Measurements from ENCODE around the gene PSMB2.

DNA sequence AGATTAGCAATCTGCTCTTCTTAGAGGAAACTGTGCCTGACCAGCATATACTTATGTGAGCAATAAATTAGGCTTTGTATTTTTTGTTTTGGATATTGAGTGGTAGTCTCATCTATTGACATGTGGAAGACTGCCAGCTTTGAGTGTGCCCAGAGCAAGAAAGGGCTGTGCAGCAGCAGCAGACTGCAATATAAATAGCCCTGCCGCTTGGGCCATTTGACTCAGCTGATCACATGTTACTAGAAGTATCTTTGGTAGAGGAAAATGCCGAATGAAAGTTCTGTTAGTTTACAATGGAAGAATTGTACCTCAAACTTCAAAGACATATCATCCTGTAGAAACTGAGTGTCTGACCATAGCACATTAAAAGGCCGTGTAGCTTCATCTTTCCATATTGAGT lies 9.1 kb upstream of the PSMB2 start:
- TF ChIP-seq, protein P1, sequence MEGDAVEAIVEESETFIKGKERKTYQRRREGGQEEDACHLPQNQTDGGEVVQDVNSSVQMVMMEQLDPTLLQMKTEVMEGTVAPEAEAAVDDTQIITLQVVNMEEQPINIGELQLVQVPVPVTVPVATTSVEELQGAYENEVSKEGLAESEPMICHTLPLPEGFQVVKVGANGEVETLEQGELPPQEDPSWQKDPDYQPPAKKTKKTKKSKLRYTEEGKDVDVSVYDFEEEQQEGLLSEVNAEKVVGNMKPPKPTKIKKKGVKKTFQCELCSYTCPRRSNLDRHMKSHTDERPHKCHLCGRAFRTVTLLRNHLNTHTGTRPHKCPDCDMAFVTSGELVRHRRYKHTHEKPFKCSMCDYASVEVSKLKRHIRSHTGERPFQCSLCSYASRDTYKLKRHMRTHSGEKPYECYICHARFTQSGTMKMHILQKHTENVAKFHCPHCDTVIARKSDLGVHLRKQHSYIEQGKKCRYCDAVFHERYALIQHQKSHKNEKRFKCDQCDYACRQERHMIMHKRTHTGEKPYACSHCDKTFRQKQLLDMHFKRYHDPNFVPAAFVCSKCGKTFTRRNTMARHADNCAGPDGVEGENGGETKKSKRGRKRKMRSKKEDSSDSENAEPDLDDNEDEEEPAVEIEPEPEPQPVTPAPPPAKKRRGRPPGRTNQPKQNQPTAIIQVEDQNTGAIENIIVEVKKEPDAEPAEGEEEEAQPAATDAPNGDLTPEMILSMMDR (IDR thresholded peaks at IDR 0.05), result no peak
- no peak for TF ChIP-seq POLR2A (IDR thresholded peaks at IDR 0.05)
